GM12873 (cell line): Measurements from ENCODE around the gene PRRX1.

Experiments
- TF ChIP-seq, protein P1 (sequence below): IDR thresholded peaks from 2 replicates; pipeline ENCODE4 v1.5.1; 2012; ENCODE audit warnings: low read depth, mild to moderate bottlenecking, moderate library complexity, low read length, control low read depth; ENCODE audit not compliant: insufficient read depth; ENCODE audit errors: missing control alignments

PRRX1 gene

GRCh38 chr1:170694172-170694926 is 30.4 kb downstream of the PRRX1 start:
- TF ChIP-seq, protein P1, sequence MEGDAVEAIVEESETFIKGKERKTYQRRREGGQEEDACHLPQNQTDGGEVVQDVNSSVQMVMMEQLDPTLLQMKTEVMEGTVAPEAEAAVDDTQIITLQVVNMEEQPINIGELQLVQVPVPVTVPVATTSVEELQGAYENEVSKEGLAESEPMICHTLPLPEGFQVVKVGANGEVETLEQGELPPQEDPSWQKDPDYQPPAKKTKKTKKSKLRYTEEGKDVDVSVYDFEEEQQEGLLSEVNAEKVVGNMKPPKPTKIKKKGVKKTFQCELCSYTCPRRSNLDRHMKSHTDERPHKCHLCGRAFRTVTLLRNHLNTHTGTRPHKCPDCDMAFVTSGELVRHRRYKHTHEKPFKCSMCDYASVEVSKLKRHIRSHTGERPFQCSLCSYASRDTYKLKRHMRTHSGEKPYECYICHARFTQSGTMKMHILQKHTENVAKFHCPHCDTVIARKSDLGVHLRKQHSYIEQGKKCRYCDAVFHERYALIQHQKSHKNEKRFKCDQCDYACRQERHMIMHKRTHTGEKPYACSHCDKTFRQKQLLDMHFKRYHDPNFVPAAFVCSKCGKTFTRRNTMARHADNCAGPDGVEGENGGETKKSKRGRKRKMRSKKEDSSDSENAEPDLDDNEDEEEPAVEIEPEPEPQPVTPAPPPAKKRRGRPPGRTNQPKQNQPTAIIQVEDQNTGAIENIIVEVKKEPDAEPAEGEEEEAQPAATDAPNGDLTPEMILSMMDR, result no peak

GRCh38 chr1:170695955-170696590 is 32.1 kb downstream of the PRRX1 start:
- TF ChIP-seq, protein P1, result no peak

- TF ChIP-seq, protein P1, result no peak
These were observed 32.8 kb downstream of the PRRX1 start for GRCh38 chr1:170696591-170697290.

- TF ChIP-seq, protein P1, result no peak
These were observed 33.4 kb downstream of the PRRX1 start for GRCh38 chr1:170697316-170697715.

DNA sequence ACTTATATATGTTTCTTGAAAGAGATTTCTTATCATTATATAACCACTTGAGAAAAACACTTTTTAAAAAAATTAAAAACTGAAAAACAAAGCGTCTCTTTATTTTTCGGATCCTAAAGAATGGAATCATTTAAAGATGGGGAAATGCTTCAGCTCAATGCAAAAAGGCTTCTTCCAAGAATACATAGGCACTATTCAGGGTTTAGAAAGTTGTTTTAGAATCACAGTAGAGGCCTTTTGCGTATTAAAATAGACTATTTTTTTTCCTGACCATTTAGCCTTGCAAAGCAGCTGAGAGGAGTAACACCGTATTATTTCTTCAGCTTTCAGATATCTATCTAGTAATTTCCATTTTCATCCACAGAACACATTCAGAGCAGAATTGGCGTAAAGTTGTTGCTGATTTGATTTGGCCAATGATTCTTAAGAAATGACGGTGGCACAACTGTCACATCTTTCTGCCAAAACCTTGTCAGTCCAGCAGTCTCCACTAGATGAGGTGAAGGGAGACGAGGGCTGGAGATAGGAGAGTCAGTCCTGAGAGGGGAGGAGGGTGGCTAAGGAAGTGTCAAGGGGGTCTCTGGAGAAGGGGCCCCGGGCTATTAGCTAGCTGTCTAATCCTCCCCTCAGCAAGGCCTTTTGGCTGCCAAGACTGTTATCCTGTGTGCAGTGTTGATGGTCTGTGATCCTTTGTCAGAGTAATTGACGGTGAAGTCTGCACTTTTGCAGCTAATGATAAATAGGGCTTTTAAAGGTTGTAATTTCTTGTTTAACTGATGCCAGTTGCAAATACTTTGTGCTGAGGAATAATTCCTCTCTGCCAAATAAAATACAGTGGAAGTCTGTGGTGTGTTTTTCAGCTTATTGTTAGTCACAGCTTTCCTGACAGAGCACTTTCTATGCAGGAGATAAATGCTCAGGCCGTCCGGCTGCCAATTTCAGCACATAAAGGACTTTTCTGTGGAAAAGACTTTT is 34.7 kb downstream of the PRRX1 start:
- TF ChIP-seq, protein P1, result no peak

- TF ChIP-seq, protein P1, result no peak
These were observed 35.8 kb downstream of the PRRX1 start for GRCh38 chr1:170699696-170700095.
